ENCODE measurements around the gene MRPS9. TPM values are rescaled to one million over a fixed set of nuclear protein-coding genes. Genes with fewer than 3 reads are reported as not detected.

The MRPS9 gene
- total and polyA plus RNA-seq, 8 donors, result 8.7 to 30.9 (median 22.4) TPM; not detected in 1

DNA sequence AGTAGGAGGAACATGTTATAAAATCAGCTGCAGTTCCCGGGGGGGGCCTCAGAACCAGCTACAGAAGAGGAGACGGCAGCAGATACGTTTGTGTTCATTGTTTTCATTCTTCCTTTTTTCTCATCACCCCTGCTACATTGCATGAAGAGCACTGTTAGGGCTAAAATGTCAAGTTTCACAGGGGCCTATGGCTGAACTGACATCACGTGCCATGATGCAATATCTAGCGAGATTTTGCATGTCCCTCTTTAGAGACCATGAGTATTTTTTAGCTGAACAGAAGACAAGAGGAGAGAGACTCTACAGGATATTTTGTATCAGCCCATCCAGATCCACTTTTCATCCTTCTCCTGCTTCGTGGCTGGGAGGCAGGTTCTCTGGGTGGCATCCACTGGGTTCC lies 97.6 kb downstream of the MRPS9 start:
- TF ChIP-seq EP300 (IDR thresholded peaks at IDR 0.05) (no peak), POLR2AphosphoS5 (IDR thresholded peaks at IDR 0.05) (no peak), POLR2A (IDR thresholded peaks at IDR 0.05) (no peak)
- TF ChIP-seq, protein P1, sequence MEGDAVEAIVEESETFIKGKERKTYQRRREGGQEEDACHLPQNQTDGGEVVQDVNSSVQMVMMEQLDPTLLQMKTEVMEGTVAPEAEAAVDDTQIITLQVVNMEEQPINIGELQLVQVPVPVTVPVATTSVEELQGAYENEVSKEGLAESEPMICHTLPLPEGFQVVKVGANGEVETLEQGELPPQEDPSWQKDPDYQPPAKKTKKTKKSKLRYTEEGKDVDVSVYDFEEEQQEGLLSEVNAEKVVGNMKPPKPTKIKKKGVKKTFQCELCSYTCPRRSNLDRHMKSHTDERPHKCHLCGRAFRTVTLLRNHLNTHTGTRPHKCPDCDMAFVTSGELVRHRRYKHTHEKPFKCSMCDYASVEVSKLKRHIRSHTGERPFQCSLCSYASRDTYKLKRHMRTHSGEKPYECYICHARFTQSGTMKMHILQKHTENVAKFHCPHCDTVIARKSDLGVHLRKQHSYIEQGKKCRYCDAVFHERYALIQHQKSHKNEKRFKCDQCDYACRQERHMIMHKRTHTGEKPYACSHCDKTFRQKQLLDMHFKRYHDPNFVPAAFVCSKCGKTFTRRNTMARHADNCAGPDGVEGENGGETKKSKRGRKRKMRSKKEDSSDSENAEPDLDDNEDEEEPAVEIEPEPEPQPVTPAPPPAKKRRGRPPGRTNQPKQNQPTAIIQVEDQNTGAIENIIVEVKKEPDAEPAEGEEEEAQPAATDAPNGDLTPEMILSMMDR (IDR thresholded peaks at IDR 0.05), result no peak
- no peak overlapping the region for H3K27ac ChIP-seq
- intact Hi-C loops (cut with DNase I; ENCODE audit: low total_unique reads), result no loop called here
- no peaks in the 10 kb centered on the region for H3K4me1 ChIP-seq
- H3K36me3 ChIP-seq, result no peaks in the 10 kb centered on the region
- H3K4me3 ChIP-seq, result no peak overlapping the region
- no peak for DNase-seq
- no peaks in the 10 kb centered on the region for H3K9me3 ChIP-seq
- H3K27me3 ChIP-seq, result no peaks in the 10 kb centered on the region
- 85 to 87% (median 85%) methylated on average over 6 of the region's 6 CpGs for WGBS, 5 donors

DNA sequence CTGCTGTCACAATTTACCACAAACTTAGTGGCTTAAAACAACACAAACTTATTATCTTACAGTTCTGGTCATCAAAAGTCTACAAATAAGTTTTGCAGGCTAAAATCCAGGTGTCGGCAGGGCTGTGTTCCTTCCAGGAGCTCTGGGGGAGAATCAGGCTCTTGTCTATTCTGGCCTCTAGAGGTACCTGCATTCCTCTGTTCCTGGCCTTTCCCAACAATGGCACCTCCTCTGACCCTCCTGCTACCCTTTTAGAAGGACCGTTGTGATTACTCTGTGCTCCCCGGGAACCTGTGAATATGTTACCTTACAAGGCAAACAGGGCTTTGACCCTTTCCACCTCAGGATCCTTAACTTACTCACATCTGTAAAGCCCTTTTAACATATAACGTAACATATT lies 98.5 kb downstream of the MRPS9 start:
- H3K4me3 ChIP-seq, result no peak overlapping the region
- H3K4me1 ChIP-seq, result no peaks in the 10 kb centered on the region
- 63 to 73% (median 69%) methylated on average over 4 of the region's 4 CpGs for WGBS, 5 donors
- DNase-seq, result no peak
- no peaks in the 10 kb centered on the region for H3K36me3 ChIP-seq
- no peak overlapping the region for H3K27ac ChIP-seq
- H3K9me3 ChIP-seq, result no peaks in the 10 kb centered on the region
- intact Hi-C loops (cut with DNase I; ENCODE audit: low total_unique reads), result no loop called here
- H3K27me3 ChIP-seq, result no peaks in the 10 kb centered on the region
- no peak for TF ChIP-seq POLR2AphosphoS5 (IDR thresholded peaks at IDR 0.05)
- TF ChIP-seq, protein P1 (IDR thresholded peaks at IDR 0.05), result no peak
- no peak for TF ChIP-seq POLR2A (IDR thresholded peaks at IDR 0.05)
- TF ChIP-seq EP300 (IDR thresholded peaks at IDR 0.05), result no peak

DNA sequence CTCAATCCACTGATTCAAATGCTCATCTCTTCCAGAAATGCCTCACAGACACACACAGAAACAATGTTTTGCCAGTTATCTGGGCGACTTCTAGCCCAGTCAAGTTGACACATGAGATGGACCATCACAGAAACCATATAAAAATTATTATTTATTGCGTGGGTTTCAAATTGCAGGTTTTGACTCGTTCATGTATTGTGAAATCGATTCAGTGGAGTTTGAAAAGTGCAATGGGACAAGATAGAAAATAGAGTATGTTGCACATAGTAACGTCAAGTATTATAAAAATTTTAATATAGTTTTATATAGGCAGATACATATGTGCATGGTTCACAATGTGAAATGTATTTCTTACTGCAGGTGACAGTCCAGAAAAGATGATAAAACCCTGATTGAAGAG lies 100.8 kb downstream of the MRPS9 start:
- Histone ChIP-seq H3K9me3 (no peaks in the 10 kb centered on the region), H3K4me1 (peaks cover 3 to 5% (median 4%) of the 10 kb centered on the region in 4 donors), H3K27ac (no peak overlapping the region), H3K27me3 (peaks cover 0 to 22% (median 14%) of the 10 kb centered on the region in 3 donors), H3K4me3 (no peak overlapping the region), H3K36me3 (no peaks in the 10 kb centered on the region)
- no peak for DNase-seq
- 87 to 93% (median 89%) methylated on average over 5 of the region's 5 CpGs for WGBS, 5 donors
- TF ChIP-seq EP300 (IDR thresholded peaks at IDR 0.05), result no peak
- TF ChIP-seq POLR2A (IDR thresholded peaks at IDR 0.05), result no peak
- no peak for TF ChIP-seq POLR2AphosphoS5 (IDR thresholded peaks at IDR 0.05)
- TF ChIP-seq, protein P1 (IDR thresholded peaks at IDR 0.05), result no peak
- intact Hi-C loops (cut with DNase I; ENCODE audit: low total_unique reads), result no loop called here

DNA sequence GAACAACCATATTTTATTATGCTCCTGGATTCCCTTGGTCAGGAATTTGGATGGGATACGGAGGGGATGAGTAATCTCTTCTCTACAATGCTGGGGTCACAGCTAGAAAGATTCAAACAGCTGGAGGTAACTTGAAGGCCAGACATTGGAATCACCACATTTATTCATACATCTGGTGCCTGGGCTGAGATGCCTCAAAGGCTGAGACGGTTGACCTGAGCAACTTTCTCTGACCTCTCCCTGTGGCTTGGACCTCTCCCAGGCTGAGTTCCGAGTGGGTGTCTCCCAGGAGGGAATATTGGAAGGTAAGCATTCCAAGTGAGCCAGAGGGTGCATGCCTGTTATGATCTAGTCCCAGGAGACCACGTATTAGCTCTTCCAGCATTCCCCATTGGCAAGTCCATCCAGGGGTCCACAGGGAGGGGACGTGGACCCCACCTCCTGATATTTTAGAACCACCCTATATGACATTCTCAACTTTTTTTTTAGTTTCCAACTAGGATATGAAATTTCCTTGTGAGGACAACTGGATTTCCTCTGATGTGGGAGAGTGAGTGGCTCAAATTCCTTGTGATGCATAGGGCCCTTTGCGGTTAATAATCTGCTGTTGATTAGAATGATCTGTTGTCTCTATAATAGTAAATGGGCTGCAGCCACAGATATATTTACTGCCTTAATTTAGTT lies 101.8 kb downstream of the MRPS9 start:
- Histone ChIP-seq H3K4me1 (peaks cover 7 to 14% (median 12%) of the 10 kb centered on the region in 4 donors), H3K27me3 (peaks cover 0 to 33% (median 24%) of the 10 kb centered on the region in 3 donors), H3K4me3 (no peak overlapping the region), H3K36me3 (no peaks in the 10 kb centered on the region), H3K9me3 (no peaks in the 10 kb centered on the region), H3K27ac (no peak overlapping the region)
- DNase-seq, result no peak
- WGBS, 5 donors, result 63 to 77% (median 68%) methylated on average over 6 of the region's 6 CpGs
- TF ChIP-seq POLR2AphosphoS5 (IDR thresholded peaks at IDR 0.05) (no peak), EP300 (IDR thresholded peaks at IDR 0.05) (no peak), POLR2A (IDR thresholded peaks at IDR 0.05) (no peak)
- TF ChIP-seq, protein P1 (IDR thresholded peaks at IDR 0.05), result no peak
- intact Hi-C loops (cut with DNase I; ENCODE audit: low total_unique reads), result no loop called here

All from stomach (tissue), 9 donors.